H1 (cell line): ENCODE data around the gene PEX13.

Experiments used
- ATF3 ChIP-seq: IDR thresholded peaks from 2 replicates; pipeline ENCODE4 v1.6.1; 2011; ENCODE audit warnings: low read depth, mild to moderate bottlenecking, low read length; ENCODE audit not compliant: insufficient read depth
- CREB1 ChIP-seq: IDR thresholded peaks from 2 replicates; pipeline ENCODE4 v1.6.1; 2012; ENCODE audit warnings: inconsistent platforms
- MAX ChIP-seq: IDR thresholded peaks from 2 replicates; pipeline ENCODE4 v1.6.1; 2012; ENCODE audit warnings: inconsistent platforms
- POLR2AphosphoS5 ChIP-seq: IDR thresholded peaks from 2 replicates; pipeline ENCODE4 v1.6.1; 2011; ENCODE audit warnings: low read depth, low read length
- ZNF274 ChIP-seq: IDR thresholded peaks from 2 replicates; pipeline ENCODE4 v1.7.0; 2012; ENCODE audit warnings: low read length, borderline replicate concordance; ENCODE audit errors: extremely low read depth

GRCh38 chr2:61059382-61059781, 41.9 kb downstream of the PEX13 start:
- TF ChIP-seq POLR2AphosphoS5 (no peak), CREB1 (no peak), MAX (no peak), ZNF274 (no peak), ATF3 (no peak)
